NB4 (cell line): ENCODE data around the gene AFAP1.

Source experiments
- DNase-seq: peaks from one replicate; pipeline ENCODE4 v3.0.0; 2010; ENCODE audit warnings: low read depth
- H3K4me3 ChIP-seq: one replicate; pipeline ENCODE4 v1.5.1; 2011; ENCODE audit warnings: mild to moderate bottlenecking, low read depth, low read length, moderate library complexity
- MYC ChIP-seq: IDR thresholded peaks from 2 replicates; pipeline ENCODE4 v1.6.1; 2011; ENCODE audit warnings: low read depth, low read length
- POLR2A ChIP-seq: IDR thresholded peaks from 2 replicates; pipeline ENCODE4 v1.6.1; 2011; ENCODE audit warnings: mild to moderate bottlenecking; ENCODE audit not compliant: insufficient read length; ENCODE audit errors: extremely low read depth
- TF ChIP-seq, protein P1 (sequence below): IDR thresholded peaks from 2 replicates; pipeline ENCODE4 v1.6.1; 2011; ENCODE audit warnings: low read depth, low read length
- TF ChIP-seq, protein P2 (sequence below): IDR thresholded peaks from one replicate; pipeline ENCODE4 v1.5.1; 2012; ENCODE audit warnings: low read depth, low read length

Gene AFAP1

DNA sequence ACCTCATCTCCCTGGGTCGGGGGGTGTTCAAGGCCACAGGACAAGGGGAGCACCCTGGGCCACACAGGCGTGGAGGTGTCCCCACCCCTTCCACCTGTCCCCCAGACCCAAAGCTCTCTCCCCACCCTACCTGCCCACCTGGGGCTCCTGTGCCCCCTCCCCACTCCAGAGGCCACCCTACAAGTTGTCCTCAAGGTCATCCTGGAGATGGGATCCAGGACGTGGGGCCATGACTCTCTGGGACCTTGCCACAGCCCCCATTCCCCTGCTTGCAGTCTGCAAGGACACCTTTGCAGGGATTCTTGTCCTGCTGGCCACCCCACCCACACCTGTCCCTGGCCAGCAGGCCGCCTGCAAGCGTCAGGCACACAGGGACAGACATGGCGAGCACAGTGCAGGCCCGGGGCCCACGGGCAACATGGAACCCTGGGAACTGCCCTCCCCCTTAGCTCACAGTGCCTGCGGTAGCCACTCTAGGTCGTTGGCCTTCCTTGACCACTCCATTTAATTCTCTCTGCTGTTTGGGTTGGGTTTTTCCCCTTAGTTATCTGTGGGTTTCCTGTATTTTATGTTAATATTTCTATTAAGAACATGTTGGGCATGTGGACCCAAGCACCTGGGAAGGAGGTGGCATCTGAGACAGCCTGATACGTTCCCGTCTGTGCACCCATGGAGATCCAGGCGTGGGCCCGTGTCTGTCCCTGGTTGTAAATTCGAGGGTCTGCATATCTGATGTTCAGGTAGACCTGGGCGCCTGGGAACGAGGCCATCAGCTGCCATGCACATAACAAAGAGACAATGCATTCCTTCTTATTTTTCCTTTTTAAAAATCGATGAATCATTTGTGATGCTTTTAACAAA lies 197.5 kb downstream of the AFAP1 start:
- H3K4me3 ChIP-seq, result no peak overlapping the region
- DNase-seq, result no peak
- TF ChIP-seq POLR2A (no peak), MYC (no peak)
- TF ChIP-seq, protein P1, sequence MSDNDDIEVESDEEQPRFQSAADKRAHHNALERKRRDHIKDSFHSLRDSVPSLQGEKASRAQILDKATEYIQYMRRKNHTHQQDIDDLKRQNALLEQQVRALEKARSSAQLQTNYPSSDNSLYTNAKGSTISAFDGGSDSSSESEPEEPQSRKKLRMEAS, result no peak
- TF ChIP-seq, protein P2, sequence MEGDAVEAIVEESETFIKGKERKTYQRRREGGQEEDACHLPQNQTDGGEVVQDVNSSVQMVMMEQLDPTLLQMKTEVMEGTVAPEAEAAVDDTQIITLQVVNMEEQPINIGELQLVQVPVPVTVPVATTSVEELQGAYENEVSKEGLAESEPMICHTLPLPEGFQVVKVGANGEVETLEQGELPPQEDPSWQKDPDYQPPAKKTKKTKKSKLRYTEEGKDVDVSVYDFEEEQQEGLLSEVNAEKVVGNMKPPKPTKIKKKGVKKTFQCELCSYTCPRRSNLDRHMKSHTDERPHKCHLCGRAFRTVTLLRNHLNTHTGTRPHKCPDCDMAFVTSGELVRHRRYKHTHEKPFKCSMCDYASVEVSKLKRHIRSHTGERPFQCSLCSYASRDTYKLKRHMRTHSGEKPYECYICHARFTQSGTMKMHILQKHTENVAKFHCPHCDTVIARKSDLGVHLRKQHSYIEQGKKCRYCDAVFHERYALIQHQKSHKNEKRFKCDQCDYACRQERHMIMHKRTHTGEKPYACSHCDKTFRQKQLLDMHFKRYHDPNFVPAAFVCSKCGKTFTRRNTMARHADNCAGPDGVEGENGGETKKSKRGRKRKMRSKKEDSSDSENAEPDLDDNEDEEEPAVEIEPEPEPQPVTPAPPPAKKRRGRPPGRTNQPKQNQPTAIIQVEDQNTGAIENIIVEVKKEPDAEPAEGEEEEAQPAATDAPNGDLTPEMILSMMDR, result no peak

DNA sequence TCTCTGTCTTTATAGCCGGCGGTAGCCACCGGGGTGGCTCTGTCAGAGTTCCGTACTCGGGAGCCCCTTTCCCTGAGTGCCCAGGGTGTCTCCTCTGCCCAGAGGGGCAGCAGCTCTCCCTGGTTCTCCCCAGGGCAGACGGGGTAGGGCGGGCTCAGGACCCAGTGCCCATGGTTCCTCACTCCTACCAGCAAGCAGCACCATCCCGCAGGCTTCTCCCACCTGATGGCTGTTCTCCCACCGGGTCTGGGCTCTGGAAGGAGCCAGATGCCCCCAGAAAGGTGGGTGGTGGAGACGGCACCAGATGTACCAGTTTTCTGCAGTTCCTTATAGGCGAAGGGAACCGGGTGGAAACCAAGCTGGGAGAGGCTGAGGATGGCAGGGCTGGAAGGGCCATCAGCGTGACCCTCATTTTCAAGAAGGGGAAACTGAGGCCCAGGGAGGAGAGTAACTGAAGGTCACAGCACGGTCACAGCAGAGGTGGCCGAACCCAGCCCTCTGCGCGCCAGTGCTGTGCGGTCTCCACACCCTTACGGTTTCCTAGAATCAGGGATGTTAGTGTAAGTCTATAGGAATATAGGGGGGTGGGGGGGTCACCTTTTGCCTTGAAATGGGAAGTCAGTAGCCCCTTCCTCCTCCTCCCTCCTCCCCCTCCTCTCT lies 198.7 kb downstream of the AFAP1 start:
- no peak for DNase-seq
- TF ChIP-seq, protein P2, result no peak
- TF ChIP-seq MYC (no peak), POLR2A (no peak)
- TF ChIP-seq, protein P1, result no peak

DNA sequence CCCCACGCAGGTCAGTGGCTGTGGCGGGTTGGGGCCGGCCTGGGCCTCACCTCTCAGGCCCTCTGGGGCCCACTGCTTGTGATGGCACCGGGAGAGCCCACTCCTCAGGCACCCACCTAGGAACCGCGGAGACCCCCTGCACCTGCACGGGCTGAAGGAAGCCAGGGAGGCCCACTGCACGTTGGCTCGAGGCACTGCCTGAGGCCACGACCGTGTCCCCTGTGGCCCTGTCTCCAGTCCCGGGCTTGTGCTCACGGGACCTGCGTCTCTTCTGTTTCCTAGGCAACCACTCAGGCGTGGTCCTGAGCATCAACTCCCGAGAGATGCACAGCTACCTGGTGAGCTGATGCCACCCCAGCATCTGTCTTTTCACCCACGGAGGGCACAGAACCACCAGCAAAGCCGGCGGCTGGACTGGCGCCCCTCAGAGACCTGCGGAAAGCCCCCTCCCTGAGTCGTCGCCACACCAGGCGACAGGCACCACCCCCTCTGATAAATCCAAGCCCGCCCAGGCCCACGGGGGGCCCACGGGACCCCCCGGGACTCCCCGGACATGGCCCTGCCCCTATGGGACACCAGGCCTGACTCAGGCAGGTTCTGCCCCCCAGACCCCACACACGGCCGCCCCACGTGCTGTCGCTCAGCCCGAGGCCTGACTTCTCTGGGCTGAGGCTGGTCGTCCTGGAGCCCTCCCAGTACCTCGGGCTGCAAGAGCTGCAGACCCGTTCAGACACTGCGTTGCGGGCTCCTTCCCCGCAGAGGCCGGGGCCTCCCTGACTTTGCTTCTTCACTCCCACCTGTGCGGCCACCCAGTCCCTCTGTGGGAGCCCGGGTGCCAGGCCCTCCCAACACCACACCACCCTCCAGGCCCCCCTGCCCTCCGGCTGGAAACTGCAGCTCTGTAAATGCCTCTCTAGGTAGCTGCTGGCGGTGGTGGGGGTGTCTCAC lies 199.5 kb downstream of the AFAP1 start:
- DNase-seq, result no peak
- TF ChIP-seq MYC (no peak), POLR2A (no peak)
- TF ChIP-seq, protein P2, result no peak
- TF ChIP-seq, protein P1, result no peak
- H3K4me3 ChIP-seq, result no peak overlapping the region

More for the DNA sequence above, 198.7 kb downstream of the AFAP1 start:
- H3K4me3 ChIP-seq, result no peak overlapping the region

DNA sequence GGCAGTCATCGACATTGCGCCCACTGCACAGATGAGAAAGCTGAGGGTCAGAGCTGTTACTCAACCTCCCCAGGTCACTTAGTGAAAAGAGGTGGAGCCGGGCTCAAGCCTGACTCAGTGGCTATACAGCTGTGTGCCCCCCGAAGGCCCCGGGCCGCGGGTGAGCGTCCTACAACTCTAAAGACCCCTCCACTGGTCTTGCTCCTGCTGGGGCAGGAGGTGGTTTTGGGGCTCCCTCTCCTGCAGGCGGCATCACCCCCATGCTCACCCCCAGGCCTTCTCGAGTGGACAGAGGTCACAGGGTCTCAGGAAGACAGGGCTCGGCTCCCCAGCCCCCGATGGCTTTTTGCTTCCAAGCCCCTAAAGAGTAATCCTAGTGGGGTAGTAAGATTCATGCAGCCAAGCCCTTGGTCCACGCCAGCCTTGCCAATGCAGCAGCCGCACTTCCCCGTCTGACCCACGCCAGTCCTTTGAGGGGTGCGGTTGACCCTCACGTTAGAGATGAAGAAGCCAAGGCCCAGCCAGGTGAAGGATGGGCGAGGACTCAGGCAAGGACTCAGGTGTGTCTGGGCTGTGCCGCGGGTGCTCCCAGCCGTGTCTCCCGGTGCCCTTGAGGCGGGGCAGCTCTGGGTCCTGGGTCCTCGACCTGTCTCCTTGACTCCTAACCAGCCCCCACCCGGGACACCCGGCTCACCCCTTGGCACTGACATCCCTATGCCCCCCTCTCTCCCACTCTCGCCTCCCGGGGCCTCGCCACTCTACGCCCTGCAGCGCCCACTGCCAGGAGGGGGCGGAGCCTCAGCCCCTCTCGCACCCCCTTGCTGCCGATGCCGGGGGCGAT lies 200.4 kb downstream of the AFAP1 start:
- TF ChIP-seq POLR2A (no peak), MYC (no peak)
- TF ChIP-seq, protein P2, result no peak
- TF ChIP-seq, protein P1, result no peak
- DNase-seq, result no peak
- no peak overlapping the region for H3K4me3 ChIP-seq
